HG03095 (cell line): ENCODE measurements around the gene PDX1.
"Not testable (repeated sequence)": the region's sequence is repeated elsewhere in the genome, so short reads cannot be mapped to it uniquely, and the experiment has no call there.

Source experiments
- ATAC-seq: cut with Tn5 transposase; IDR thresholded peaks from one replicate; pipeline ENCODE4 v1.9.1; 2021; ENCODE audit warnings: moderate library complexity; ENCODE audit not compliant: unreplicated experiment

Gene PDX1

DNA sequence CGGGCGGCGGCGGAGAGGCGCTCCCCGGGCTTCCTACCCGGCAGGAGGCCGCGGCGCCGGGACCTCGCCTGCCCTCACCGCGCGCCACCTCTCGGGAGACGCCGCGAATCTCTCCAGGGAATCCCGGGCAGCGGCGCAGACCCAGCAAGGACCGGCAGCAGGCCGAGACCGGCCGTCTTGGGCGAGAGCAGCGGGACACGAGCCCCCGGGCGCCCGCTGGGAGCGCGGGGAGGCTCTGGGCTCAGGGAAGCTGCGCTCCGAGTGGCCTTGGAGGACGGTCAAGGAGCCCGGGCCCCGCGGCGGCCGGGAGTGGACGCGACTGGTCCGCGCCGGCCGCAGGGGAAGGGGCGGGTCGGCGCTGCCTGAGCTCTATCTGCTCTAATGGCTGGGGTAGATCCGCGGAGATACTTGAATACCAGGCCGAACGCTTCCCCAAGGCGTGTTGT, 34.6 kb downstream of the PDX1 start:
- peak; percentile 15 for ATAC-seq

DNA sequence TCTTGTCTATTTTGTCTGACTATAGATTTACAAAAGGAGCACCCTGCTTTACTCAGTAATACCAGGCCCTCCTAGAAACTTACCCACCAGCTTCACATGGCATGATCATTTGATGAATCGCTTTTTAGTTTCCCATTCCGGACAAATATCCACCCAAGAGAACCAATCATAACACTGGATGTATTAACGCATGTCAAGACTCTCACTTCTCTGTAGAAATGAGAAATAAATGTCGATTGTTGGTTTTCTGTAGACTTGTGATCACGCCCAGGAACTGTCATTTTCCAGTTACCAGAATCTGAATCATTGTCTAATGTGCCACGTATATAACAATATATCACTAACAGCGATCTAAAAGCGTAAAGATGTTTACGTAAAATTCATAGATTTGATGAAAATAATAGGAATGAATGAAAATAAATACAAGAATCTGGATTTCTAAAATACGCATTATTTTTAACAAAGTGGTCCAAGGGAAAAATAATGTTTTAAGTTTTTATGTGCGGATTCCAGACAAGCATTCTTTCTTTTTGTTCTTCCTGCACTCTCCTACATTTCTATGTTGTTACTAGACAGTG, 35.3 kb downstream of the PDX1 start:
- no peak for ATAC-seq

DNA sequence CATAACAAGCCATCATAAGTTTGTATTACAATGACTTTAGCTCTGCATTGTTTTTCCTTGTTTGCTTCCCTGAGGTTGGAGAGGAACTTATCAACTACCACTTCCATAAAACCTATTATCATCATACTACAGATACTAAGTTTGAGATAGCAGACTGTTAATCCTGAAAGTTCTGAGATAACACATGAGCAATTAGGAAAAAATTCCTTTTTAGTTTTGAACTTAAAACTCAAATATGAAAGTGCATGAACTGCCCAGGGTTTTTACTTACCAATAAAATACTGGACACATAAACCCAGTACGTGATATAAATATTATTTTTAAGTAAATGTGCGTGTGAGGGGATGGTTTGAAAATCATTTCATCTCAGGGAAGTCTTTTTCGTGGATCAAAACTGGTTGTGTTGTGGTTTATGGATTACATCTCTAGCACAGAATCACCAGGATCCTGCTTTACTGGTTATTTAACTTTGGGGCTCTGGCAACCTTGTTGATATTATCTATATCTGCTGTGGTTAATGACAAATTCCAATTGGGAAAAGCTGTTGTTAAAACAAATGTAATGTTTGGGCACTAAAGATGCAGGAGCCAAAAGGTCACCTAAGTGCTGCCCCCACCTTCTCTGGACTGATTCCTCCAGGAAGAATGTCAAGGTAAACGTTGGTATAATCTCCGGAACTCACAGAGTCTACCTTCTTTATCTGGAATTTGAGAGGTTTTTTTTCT, 36.9 kb downstream of the PDX1 start:
- ATAC-seq: no peak

DNA sequence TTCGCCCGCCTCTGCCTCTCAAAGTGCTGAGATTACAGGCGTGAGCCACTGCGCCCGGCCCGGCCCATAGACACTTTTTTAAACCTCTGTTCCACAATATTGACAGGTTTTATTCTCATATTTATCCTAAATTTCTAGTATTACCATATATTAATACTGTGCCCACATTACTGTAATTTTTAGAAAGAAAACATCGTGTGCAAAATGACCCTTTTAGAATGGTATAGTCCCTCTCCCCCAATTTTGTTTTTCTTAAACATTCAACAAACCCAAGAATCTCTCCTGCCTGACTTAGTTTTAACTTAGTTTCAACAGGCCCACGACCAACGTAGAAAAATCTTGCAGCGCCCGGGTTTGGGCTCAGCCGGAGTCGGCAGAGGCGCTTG, 40.2 kb downstream of the PDX1 start:
- no peak for ATAC-seq

DNA sequence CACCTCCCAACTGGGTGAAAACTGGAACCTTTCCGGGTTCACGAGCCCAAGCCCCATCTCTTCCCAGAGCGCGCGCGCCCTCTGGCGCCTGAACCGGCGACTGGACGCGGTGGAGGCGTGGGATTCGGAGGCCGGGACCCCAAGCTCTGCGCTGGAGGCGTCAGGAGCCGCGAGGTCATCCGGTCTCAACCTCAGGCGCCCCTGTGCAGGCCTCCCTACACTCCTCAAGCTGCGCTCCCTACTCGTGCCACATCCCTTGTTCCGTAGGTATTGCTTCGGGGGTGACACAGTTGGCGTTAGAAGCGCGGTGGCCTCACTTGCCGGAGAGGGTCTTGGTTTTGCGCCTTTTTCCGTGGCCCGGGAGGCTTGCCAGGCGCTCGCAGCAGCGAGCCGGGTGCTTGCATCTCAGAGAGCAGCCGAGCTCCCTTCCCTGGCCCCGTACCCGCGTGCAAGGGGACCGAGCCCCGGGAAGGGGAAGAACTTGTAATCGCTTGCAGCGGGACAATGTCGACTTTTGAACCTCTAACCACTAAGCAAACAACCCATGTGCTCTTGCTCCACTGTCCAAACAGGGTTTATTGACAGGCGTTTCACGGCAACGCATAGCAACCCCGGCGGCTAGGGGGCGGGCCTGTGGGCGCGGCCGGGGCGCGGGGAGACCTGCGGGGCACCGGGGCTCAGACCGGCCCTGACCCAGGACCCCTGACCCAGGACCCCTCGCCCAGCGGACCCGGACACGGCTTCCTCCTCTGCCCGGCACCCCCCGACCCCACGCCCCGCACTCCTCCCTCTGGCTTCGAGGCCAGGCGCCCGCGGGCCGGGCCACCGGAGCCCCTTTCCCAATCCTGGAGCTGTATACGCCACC, 40.8 kb downstream of the PDX1 start:
- no peak for ATAC-seq

DNA sequence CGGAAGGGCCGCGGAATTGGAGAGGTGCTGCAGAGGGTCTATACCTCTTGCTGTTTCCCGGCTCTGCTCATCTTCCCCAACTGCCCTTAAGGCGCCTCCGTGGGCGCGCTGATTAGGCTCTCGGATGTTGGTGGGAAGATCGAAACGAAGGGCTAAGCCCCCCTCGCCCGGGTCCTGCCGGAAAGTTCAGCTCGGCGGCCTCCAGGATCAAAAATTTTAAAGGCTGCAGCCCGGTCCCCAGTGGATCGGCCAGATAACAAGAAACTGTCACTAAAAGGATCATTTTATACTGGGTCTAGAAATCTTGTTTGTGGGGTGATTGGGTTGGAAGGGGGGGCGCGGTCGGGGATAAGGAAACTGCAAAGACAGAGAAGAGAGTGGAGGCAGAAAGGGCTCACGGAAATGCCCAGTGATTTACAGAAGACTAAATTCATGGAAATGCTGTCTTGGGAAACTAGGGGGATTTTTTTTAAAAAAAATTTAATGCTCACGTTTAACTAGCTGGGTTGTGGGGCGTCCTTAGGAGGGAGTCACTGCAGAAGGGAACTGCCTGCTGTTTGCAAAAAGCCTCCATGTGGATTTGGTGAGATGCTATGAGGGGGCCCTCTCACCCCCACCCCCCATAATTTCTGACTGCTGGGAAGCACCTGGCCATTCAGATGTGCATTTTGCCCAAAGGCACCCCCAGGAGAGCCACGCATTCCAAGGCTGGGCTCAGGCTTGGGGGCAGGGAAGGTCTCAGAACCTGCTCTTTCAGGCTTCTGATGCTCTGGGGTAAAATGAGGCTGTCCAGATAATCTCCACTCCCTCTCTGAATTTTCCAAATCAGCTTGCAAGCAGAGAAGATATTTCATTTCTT, 41.7 kb downstream of the PDX1 start:
- ATAC-seq: no peak

DNA sequence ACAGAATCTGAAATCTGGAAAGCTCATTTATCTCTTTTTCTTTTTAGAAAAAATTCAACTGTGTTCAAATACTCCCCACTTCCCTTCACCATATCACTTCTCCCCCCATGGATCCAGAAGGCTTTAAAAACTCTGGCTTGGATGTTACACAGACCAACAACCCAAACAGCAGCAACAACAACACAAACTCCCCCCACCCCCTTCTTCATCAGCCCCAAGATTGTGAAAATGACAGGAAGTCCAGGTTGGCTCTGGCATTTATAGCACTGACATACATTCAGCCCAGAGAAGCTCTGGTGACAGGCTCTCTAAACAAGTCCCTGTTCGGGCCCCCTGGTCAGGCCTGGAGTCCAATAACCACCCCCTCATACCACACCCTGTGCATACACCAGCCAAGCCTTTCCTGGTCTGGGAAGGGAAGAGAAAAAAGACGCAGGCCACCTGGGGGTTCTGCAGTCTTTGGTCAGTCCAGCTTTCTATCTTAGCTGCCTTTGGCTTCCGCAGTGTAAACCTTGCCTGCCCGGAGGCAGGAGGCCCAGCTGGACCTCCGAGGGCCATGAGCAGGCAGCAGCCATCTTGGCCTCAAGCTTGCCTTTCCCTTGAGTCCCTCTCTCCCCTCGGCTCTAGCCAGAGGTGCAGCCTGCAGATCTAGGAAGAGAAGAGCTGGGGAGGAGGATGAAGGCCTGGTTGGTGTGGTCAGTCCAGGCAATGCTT, 42.5 kb downstream of the PDX1 start:
- no peak for ATAC-seq

DNA sequence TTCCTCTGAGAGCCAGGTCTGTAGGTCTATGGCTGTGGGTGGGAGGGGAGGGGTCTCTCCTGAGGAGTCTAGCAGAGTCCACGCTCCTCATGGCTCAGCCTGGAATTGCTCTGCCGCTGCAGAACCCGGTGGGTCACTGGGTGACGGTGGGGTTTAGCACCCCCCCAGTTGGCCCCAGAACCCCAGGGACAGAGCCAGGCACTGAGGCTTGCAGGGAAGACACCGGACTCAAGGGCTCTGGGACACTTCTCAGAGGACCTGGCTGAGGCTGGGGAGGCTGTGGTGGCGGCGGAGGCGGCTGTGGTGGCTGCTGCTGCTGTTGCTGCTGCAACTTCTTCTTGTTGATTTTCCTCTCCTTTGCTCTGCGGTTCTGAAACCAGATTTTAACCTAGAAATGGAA, 43.2 kb downstream of the PDX1 start:
- ATAC-seq: no peak

DNA sequence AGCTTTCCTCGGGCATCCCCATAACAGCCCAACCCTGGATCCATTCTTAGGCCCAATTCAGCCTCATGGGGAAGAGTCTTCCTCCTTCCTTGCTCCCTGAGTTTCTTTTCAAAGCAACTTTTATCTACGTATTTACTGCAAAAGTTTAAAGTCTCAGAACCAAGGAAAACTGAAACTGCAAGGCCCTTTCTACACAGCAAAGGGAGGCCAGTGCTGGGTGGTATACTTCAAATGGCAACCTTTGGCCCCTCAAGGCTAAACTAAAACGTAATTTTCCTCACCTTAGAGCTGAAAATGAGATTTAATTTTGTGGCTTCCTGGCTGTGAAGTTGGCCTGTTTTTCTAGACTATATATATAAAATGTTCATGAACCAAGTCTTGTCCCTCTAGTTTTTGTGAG, 43.7 kb downstream of the PDX1 start:
- no peak for ATAC-seq

DNA sequence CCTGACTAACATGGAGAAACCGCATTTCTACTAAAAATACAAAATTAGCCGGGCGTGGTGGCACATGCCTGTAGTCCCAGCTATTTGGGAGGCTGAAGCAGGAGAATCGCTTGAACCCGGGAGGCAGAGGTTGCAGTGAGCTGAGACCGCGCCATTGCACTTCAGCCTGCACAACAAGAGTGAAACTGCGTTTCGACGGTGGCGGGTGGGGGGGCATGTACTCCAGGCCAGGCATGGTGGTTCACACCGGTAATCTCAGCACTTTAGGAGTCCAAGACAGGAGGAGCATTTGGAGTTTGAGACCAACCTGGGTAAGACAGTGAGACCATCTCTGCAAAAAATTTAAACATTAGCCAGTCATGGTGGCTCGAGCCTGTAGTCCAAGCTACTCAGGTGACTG, 44.4 kb downstream of the PDX1 start:
- not testable (repeated sequence) for ATAC-seq

DNA sequence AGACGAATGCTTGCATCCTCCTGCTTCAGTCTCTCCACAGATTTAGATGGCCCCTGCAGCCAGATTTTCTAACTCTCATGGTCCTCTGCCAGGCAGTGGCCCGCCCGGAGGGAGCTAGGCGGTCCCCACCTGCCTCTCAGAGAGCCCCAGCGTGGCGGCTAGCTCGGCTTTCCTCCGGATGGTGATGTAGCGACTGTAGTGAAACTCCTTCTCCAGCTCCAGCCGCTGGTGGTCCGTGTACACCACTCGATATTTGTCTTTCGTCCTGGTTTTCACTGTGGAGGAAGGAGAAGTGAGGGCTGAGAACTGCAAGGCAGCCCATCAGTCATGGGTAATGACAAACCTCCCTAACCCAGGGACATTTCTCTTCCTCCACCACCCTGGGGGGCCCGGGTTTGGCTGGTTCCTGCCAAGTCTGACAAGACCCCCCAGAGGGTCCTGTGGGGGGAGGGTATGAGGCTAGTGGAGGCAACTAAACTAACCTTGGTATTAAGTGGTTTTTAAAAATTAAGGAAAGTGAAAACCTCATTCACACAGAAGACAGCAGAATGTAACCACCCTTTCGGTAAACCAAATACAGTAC, 45.0 kb downstream of the PDX1 start:
- ATAC-seq: no peak

DNA sequence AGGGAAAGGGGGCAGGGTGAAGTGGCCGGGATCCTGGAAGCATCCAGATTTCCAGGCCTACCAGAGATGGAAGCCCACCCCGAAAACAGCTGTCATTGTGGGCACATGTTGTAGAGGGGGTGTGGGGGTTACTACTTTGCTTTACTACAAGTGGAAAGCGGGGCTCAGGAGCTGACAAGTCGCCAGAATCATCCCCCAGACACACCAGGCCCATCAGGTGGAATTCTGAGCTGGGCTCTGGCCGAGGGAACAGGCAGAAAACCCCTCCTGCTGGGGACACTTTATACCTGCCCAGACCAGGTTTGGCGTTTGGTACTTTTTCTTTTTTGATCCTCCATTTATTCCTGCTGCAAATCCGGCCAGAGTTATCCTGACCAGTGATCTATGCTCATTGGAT, 45.5 kb downstream of the PDX1 start:
- no peak for ATAC-seq

DNA sequence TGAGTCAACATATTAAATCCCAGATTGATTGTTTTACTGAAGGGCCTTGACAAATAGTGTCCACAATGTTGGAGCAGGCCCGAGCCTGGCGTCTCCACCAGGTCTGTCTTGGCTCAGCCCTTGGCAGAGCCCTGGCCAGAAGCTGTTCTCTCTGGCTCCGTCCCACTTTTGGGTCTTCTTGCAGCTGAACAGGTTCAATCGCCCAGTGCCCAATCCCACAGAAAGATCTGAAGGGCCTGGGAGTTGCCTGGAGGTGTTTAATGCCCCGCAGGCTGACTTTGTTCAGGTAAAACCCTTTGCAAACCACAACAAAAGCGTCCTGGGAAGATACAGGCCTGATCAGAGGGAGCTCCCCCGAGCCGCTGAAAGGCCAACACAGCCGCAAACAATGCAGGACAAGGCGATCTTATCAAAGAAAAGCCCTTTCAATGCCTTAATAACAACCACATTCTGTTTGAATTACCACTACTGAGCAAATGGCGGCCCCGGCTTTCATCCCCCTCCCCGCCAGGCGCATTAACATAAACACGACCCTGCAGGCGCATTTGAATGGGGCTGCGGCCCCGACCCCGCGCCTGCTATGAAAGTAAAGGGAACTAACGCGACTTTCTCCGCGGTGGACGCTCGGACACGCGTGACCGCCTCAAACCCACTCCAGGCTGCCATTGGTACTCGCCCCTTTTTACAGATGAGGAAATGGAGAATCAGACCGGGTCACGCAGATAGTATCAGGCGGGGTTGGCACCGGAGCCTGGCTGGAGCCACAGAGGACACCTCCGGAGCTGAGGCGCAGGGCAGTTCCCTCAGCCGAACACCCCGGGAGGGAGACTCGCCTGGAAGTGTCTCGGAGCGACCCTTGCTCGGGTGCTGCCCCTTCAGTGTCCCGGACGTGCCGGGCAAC, 46.2 kb downstream of the PDX1 start:
- no peak for ATAC-seq

DNA sequence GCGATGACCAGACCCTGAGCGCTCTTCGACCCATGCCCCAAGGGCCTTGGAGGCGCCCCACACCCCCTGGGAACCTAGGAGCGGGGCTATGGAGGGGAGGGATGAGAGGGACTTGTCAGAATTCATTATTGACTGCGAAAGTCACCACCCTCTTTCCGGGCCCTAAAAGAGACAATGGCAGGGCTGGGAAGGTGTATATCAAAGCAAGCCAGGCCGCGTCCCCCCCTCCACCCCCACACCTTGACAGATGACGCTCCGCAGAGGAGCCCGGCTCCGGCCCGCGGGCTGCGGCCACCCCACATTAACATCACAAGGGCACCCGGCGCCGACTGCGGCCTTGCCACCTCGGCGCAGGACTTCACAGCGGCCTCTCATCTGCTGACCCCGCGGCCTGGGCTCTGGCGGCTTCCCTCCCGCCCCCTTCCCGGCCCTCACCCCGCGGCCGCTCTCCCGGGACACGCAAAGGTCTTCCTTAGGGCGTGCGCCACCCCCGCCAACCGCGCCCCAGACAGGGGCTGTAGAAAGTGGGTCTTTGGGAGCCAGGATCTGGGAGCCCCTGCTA, 46.9 kb downstream of the PDX1 start:
- no peak for ATAC-seq

DNA sequence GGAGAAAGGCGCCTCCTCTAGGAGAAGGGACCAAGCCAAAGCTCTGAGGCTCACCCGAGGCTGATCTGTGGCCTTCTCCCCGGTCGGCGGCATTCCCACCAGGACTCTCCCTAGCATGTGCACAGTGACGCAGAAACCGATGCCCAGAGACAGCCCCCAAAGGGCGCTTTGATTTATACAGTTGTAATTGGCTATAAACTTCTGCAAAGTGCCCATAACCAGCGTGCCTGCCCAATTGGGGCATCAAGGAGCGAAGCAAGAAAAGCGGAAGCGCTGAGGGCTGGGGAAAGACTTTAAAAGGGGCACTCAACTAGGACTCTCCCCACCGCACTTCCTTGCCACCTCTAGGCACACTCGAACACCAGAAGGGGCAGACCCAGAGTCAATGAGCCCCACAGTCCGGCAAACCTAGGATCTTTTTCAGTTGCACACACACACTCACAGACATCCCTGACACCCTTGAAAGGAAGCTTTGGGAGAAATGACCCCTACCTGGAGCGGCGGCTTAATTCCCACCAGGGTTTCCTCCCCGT, 47.5 kb downstream of the PDX1 start:
- ATAC-seq: no peak

DNA sequence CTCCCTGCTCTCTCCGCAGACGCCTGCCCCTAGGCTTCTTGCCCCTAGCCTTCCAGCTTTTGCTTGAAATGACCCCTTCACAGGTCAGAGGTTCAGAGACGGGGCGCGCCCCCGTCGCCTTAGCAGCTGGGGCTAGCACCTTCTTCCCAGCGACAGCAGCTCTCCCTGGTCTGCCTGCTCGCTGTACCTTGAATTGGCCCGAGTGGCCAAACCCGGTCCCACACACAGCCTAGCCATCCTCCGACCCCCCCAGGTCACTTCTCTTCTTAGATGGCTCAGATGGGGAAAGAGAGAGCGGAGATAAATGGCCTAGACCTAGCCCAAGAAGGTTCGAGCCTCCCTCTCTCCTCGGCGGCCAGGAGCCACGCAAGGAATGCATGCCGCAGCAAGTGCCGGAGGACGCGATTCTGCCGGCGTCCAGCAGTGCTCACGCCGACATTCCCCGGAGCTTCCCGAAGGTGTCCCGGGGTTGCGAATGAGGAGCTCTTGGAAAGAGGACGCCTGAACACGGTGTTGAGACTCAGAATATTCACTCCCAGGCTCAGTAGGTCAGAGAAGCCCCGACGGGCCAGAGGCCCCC, 48.0 kb downstream of the PDX1 start:
- ATAC-seq: no peak

DNA sequence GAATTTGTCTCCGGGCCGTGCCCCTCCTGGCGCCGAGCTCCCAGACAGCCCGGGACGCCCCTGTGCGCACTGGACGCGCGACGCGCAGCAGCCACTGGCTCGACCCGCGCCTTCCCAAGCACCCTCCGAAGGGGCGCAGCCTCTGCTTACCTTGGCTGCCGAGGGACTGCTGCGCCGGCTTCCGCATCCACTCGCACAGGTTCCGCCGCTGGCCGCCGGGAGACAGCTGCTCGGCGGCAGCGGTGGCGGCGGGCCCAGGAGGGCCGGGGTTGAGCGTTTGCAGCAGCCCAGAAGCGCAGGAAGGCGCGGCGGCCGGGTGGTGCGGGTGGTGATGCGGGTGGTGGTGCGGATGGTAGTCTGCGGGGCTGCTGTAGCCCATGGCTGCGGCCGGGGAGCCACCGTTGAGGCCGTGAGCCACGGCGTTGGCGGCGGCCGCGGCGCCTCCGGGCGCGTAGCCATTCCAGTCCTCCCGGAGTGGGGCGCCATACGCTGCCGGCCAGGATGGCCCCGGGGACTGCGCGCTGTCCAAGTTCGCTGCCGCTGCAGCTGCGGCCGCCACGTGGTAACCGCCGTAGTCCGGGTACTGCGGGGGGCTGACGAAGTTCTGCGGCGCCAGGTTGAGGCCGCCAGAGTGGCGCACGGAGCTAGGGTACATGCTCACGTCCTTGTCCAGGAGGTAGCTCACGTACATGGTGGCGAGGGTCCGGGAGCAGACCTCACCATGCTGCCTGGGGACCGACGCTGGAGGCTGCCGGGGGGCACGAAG, 48.7 kb downstream of the PDX1 start:
- no peak for ATAC-seq
